HPDE6-E6E7 (cell line): ENCODE results near the gene POLR2J3.
"Not testable (repeated sequence)": the region's sequence is repeated elsewhere in the genome, so short reads cannot be mapped to it uniquely, and the experiment has no call there.

Source experiments
- DNase-seq: peaks from one replicate; pipeline ENCODE4 v3.0.0; 2011; ENCODE audit warnings: missing footprints; ENCODE audit errors: extremely low spot score

Gene POLR2J3

GRCh38 chr7:102583495-102583894 is 11.1 kb upstream of the POLR2J3 start:
- not testable (repeated sequence) for DNase-seq

- not testable (repeated sequence) for DNase-seq
These were observed 9.3 kb upstream of the POLR2J3 start for GRCh38 chr7:102581722-102582121.

- not testable (repeated sequence) for DNase-seq
These were observed 6.1 kb upstream of the POLR2J3 start for GRCh38 chr7:102578486-102578885.

DNA sequence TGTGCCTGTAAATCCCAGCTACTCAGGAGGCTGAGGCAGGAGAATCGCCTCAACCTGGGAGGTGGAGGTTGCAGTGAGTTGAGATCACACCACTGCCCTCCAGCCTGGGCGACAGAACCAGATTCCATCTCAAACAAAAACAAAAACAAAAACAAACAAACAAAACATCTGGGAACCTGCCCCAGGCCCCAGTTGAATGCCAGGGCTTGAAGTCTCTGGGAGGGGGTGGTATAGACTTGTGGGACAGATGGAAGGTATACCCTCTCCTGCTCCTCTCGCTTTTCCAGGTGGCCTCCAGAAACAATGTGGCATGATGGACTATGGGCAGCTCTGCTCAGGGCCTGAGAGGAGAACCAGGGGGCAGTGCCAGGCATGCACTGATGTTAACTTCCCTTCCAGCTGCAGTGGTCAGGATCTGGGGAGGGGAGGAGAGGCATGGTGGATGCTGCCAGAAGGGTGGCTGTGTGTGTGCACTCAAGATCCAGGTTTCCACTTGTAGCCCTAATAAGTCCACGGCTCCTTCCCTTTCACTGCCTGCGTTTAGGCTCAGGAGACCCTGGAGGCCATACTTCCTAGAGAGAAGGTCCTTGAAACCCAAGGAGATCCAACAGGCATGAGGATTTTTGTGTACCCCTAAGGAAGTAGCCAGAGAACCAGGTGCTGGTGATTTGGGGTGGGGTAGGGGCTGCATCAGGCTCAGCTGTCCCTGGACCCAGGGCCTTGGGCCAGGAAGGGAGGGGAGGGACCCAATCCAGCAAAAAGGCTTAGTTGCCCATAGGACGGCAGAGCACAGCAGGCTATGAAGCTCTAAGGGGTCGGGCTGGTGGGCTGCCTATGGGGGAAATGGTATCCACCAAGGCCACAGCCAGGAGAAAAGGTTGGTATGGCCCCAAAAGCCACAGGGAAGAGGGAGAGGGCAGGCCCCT is 5.2 kb upstream of the POLR2J3 start:
- DNase-seq, result not testable (repeated sequence)

GRCh38 chr7:102576363-102576762 is 4.0 kb upstream of the POLR2J3 start:
- not testable (repeated sequence) for DNase-seq

GRCh38 chr7:102574607-102575006 is 2.2 kb upstream of the POLR2J3 start:
- not testable (repeated sequence) for DNase-seq

- not testable (repeated sequence) for DNase-seq
These were observed 3.8 kb downstream of the POLR2J3 start for GRCh38 chr7:102568620-102569019.

DNA sequence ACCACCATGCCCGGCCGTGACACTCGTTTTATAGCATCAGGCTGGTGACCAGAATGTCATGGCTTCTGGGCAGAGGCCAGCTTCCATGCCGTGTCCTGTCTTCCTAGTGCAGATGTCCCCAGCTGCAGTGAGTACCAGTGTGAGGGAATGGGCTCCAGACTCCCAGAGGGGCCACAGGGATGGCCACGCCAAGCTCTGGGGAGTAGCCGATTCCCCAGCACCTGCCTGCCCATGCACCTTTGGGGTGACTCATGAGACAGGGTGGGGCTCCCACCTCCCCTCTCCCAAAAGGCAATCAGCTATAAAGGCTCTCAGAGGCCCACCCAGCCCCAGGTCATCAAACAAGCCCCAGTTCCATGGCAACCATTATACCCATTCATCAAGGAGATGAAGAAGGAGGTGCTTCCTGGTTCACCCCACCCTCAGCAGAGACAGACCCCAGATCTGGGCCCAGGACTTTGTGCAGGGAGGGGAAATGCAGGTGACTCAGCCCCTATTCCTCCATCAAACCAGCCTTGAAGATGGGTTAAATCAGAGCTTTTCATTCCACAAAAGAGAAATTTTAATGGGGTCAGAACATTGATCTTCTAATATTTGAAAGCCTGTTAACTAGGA is 21.5 kb downstream of the POLR2J3 start, which contains the start of gene SPDYE2:
Gene SPDYE2, plus strand, starts transcription at position 419 of the 615 bp plus-strand sequence. CDS start 2,030 bp downstream, outside the sequence.
- not testable (repeated sequence) for DNase-seq

DNA sequence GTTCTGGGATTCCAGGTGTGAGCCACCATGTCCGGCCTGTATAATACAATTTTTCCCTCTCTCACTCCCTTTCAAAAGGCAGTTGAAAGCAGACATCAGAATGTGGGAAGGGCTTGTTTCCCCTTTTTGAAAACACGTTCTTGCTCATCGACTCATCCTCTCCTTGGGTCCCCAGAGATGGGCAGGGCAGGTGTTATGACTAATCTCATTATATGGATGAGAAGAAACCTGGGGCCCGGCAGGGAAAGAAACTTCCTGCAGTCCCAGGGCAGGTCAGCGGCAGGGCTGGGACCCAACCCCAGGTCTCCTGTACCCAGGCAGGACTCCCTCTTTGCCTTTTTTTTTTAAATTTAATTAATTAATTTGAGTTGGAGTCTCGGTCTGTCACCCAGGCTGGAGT is 26.0 kb downstream of the POLR2J3 start:
- not testable (repeated sequence) for DNase-seq

- DNase-seq, result not testable (repeated sequence)
These were observed 27.1 kb downstream of the POLR2J3 start for GRCh38 chr7:102545288-102545687.

GRCh38 chr7:102544372-102544771 is 28.0 kb downstream of the POLR2J3 start:
- DNase-seq, result not testable (repeated sequence)

DNA sequence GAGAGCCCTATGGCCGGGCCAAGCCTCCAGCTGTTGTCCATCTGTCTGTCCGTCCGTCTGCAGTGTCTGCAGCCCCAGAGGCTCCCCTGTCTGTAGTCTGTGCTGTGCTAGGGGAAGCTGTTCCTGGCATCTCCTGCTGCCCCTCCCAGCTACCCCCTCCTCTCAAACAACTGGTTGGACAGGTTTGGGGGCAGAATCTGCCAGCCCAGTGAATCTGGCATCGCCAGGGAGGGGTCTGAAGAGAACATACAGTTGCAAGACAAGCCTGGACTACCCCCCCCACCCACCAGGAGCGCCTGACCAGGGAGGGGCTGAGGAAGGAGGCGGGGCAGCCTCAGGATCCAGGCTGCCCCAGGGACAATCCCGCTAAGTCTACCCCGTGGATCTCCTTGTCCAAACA is 28.8 kb downstream of the POLR2J3 start, which contains the start of gene UPK3BL2:
Gene UPK3BL2, minus strand, starts transcription at position 101 of the 400 bp plus-strand sequence. Its CDS starts 60 bp downstream, at position 41.
- DNase-seq, result not testable (repeated sequence)

GRCh38 chr7:102542771-102543170 is 29.6 kb downstream of the POLR2J3 start:
- not testable (repeated sequence) for DNase-seq

- DNase-seq, result not testable (repeated sequence)
These were observed 30.3 kb downstream of the POLR2J3 start for GRCh38 chr7:102542083-102542482.

DNA sequence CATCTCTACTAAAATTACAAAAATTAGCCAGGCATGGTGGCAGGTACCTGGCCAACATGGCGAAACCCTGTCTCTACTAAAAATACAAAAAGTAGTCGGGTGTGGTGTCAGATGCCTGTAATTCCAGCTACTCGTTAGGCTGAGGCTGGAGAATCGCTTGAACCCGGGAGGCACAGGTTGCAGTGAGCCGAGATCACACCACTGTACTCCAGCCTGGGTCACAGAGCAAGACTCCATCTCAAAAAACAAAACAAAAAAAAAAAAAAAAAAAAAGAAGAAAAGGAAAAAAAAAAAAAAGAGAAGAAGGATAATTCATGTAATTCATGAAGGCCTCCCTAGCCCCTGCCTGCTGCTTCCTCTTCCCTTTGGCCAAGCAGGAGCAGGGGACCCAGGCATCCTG is 31.8 kb downstream of the POLR2J3 start:
- DNase-seq, result not testable (repeated sequence)

DNA sequence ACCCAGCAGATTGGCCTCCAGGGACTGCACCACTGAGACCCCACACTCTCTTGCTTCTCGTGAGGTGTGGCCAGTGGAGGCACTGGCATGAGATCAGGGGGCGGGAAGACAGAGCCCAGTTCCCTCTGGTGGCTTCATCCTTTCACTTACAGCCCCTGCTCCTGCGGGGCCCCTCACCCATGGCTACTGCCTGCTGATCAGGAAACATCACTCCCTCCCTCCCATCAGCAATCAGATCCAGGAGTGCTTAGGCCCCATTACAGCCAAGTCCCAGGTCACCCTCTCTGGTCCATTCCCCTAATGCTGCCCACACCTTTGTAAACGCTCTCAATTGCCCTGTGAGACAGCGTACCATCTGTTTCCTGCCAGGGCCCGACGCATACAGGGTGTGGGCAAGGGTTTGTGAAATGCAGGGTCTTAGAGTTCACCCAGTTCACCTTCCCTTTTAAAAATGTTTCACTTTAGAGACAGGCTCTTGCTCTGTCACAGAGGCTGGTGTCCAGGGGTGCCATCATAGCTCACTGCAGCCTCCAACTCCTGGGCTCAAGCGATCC is 37.2 kb downstream of the POLR2J3 start:
- not testable (repeated sequence) for DNase-seq

GRCh38 chr7:102532127-102532526 is 40.3 kb downstream of the POLR2J3 start:
- not testable (repeated sequence) for DNase-seq

- DNase-seq, result not testable (repeated sequence)
These were observed 40.8 kb downstream of the POLR2J3 start for GRCh38 chr7:102531583-102531982.

- DNase-seq, result not testable (repeated sequence)
These were observed 44.3 kb downstream of the POLR2J3 start for GRCh38 chr7:102527822-102528793.

GRCh38 chr7:102527182-102527581 is 45.2 kb downstream of the POLR2J3 start:
- DNase-seq, result not testable (repeated sequence)

DNA sequence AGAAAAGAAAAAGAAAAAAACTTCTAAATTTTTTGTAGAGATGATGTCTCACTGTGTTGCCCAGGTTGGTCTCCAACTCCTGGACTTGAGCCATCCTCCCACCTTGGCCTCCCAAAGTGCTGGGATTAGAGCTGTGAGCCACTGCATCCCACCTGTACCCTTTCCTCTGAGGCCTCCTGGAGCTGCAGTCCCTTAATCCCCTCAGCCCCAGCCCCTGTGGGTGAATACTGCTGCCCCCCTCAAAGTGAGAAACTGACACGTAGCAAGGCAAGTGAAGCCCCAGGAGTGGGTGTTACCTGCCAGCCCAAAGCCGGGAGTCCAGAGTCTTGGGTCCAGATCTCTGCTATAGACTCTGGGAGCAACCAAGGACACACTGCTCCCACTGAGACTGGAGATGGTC is 47.6 kb downstream of the POLR2J3 start:
- DNase-seq, result not testable (repeated sequence)
